GM19043 (cell line): ENCODE data around the gene IL22RA2.

Experiments
- ATAC-seq: cut with Tn5 transposase; IDR thresholded peaks from one replicate; pipeline ENCODE4 v1.9.1; 2021; ENCODE audit warnings: low read depth; ENCODE audit not compliant: unreplicated experiment

Gene IL22RA2

DNA sequence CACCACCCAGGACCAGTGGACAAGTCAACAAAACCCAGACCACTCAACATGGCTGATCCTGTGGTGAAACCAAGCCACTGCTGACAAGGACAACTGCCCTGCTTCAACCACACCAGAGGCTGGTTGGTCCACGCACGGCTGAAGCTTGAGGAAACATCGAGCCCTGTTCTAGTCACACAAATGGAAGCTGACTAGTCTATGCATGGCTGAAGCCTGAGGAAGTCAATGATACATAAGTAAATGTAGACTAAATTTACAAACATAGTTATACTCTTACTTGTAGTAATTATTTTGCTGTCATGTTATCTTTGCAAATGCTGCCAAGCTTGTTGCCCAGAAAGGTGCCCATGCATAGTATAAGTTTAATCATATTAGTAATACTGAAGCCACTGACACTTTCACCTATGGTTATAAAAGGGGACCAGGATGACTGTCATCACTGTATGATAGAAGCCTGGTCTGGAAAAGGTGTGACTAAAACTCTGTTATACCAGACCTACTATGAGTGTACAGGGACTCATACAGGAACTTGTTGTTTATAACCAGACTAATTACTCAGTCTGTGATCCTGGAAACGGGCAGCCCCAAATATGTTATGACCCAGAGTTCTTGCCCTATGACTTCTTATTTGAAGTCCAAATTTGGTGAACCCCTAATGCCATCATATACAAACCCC, 5.6 kb downstream of the IL22RA2 start:
- no peak for ATAC-seq

DNA sequence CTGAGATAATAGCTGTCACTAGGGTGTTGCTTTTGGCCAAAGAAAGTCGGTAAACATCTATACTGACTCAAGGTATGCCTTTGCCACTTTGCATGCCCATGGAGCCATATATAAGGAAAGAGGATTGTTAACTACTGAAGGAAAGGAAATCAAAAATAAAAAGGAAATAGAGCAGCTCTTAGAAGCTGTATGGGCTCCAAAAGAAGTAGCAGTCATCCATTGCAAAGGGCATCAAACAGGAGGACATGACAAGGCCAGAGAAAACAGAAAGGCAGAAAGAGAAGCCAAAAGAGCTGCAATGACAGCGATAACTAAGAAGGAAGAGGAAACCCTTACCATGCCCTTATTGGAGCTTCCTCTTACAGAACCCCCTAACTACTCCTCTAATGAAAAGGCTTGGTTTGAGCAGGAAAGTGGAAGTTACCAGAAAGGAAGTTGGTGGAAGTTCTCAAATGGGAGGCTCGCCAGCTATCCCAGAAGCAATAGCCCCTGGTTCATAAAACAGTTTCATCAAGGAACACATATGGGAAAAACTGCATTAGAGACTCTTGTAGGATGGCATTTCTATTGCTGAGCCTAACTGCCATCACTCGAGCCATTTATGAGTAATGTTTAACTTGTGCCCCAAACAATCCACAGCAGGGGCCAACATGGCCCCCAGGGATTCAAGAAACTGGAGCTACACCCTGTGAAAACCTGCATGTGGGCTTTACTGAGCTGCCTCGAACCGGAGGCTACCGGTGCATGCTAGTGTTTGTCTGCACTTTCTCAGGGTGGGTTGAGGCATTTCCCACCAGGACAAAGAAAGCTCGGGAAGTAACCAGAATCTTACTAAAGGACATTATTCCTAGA, 7.0 kb downstream of the IL22RA2 start:
- ATAC-seq: no peak

DNA sequence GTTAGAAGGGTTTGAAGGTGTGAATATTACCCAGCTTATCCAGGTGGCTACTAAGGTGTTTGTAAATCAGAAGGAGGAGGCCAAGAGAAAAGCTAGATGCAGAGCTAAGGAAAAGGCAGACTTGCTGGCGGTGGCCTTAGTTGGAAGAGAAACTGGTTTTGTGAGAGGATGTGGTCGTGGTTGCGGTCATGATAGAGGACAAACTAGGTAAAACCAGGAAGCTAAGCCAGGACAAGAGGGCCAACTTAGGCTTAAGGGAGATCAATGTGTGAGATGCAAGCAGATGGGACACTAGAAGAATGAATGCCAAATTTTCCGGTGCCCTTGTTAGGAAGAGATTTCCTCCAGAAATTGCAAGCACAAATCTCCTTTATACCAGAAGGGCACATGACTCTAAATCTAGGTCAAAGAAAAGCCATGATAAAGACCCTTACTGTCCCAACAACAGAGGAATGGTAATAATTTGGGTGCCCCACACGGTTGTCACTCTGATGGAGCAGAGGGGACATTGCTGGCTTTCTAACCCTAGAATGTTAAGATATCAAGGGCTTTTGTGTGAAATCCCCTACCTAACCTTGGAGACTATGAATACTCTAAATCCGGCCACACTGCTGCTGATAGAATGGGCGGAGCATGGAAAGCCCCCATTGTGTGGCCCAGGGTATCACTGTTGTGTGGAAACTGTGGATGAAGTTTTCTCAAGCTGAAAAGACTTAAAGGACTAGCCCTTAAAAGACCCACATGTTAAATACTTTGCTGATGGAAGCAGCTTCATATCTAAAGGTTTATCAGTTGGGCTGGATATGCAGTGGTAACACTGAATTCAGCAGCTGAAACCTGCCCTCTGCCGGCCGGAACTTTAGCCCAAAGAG, 7.8 kb downstream of the IL22RA2 start:
- peak; percentile 53 for ATAC-seq

DNA sequence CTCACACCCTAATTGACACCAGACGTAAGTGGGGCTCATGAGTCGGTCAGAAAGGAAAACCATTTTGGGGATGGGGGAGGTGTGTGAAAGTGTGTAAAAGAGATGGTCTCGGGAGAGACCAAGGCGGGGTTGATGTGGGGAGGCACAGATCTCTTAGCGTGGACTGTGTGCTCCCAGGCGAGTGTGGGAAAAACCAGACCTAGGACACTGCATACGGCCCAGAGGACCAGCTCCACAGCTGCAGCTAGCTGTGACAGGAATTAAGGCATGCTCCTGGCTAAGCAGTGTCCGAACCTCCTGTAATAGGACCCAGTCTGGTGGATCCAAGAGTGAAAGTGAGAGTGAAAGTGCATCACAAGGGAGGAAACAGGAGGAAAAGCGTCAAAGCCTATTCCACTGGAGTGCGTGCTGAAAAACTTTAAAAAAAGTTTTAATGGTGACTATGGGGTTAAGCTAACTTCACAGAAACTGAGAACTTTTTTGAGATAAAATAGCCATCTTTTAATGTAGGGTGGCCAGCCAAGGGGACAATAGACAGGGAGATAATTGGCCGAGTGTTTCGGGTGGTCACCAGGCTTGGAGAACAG, 9.6 kb downstream of the IL22RA2 start:
- ATAC-seq: no peak

DNA sequence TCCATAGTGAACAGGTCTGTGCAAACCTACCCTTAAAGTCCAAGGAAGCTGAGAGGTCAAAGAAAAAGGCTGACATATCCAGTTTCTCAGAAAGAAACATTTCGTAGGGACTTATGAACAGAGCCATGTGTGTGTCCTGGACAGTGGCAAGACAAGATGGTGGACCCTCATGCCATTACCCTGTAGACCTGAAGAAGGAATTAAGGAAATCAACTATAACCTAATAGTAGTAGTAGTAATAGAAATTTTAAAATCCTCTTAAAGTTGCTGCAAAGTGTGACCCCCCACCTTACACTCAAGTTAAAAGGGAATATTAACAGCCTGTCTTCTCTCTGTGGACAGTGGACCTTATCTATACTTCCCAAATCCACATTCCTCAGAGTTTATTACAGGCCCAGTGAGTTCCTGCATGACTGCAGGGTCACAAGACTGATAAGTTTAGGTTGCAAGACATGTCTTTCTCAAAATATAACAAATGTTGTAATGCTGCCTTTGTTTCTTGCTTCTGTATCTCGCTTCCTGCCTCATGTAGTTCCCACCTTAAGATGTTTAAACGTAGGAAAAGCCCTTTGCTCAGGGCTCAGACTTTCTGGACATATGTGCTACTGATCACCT, 10.6 kb downstream of the IL22RA2 start:
- no peak for ATAC-seq

DNA sequence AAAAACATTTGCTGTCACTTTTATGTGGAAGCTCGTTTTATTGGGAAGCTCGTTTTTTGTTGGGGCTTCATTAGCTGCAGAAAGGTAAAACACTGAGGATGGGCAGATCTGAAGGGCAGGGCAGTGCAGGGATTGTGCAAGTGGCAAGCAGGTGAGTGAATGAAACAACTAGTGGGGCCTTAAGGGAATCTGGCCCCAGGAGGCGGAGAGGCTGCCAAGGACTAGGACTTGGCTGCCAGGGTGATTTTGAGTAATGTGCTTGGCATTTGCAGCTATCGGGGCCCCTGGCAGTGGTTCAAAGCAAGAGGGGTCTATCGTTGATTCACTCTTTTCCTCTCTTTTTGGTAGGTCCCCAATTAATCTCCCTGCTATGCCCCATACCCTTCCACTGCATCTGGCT, 11.5 kb downstream of the IL22RA2 start:
- no peak for ATAC-seq

DNA sequence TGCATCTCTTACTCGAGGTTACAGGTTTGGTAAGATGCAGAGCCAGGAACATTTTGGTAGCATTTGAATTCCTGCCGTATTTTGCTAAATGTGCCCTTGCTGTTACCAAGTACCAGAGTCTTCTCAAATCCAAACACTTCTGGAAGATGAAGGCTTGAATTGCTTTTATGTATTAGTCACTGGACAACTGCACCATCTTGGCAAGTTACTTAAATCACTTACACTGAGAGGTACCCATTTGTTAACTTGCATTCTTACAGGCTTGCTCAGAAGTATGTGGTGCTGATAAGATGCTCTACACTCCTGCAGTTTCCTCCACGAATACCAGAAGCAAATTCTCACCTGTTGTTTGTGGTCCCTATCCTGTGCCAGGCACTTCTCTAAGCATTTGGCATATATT, 12.7 kb downstream of the IL22RA2 start:
- no peak for ATAC-seq

DNA sequence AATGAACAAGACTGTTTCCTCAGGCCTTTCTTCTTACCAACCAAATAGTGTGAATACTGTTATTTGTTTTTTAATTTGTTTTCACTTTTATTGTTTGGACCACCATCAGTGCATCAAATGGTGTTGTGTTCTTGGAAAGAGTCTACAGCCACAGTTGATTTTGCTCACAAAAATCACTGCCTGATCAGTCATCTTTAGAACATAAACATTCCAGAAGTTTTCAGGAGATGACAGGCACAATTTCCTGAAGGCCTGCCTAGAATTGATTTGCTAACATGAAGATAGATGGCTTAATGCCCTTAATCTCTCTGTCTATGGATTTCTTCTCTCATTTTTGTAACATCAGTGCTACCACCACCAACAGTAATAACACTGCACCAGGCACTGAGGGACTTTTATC, 13.5 kb downstream of the IL22RA2 start:
- ATAC-seq: no peak

DNA sequence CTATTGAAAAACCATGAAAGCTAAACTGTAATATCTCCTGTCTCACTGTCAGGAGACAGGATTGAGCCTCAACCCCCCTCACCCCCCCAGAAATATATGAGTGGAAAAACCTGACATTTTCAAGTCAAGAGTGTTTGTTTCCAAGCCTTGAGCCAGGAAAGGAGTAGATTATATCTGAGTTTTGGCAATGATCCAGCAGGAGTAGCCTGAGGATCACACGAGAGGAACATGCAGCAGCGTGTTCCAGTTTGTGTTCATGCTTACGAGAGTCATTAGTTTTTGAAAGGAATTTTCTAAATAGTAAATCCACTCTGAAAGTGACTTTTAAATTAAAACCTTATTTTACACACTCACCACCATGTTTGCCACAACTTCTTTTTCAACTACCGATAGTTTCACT, 15.8 kb downstream of the IL22RA2 start:
- ATAC-seq: no peak

DNA sequence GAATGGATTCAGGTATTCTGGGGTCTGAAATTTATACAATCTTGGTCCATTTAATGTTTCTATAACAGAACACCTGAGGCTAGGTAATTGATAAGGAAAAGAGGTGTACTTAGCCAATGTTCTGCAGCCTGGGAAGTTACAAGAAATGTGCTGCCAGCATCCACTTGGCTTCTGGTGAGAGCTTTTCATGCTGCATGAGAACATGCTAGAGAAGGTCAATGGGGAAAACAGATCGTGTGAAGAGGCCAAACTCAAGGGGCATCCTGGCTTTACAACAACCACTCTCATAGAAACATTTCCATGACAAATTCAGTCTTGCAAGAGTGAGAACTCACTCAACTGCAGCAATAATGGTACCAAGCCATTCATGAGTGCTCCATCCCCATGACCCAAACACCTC, 16.8 kb downstream of the IL22RA2 start:
- no peak for ATAC-seq

DNA sequence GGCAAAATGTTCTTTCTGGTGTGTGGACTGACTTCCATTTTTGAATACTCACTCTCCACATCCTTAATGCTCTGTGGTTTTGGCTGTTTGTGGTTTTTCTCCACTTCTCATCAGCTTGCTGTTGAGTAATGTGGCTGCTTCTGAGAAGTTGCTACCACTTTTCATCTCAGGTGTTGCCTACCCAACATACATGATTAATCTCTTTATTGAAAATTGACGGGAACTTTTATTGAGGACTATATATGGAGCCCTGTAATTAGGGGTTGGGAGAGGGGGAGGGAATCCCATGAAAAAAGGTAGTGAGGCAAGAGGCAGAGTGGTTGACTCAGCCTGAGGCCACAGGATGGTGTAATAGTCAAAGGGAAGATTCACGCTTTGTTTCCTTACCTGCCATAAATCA, 17.6 kb downstream of the IL22RA2 start:
- ATAC-seq: peak; percentile 53

DNA sequence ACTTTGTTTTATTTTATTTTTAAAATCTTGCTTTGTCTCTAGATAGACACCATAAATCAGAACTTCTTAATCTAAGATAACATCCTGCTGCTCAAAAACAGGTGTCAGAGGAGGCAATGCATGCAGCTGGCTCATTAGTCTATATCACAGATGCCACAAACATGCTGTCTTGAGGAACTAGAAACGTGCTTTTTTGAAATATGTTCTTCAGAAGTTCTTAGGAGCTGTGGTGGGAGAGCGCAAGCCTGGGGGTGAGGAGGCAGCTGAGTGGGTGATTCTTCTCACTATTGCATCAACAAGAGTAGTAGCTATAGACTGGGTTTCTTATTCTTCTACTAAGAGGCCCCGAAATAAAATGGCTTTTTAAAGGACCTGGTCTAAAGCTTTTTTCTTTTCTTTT, 23.4 kb downstream of the IL22RA2 start:
- ATAC-seq: no peak

DNA sequence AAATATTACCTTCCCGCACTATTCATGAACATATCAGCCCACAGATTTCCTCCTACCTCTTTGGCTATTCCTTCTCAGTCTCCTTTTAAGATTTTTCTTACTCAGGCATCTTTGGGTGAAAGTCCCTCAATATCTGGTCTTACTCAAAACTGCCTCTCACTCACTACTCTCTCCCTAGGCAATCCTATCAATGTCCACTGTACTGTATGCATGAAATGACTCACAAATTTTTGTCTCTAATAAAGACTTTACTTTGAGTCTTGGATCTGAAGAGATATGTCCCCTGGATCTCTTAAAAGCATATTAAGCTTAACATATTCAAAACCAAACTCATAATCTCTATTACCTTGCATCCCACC, 24.4 kb downstream of the IL22RA2 start:
- ATAC-seq: no peak

DNA sequence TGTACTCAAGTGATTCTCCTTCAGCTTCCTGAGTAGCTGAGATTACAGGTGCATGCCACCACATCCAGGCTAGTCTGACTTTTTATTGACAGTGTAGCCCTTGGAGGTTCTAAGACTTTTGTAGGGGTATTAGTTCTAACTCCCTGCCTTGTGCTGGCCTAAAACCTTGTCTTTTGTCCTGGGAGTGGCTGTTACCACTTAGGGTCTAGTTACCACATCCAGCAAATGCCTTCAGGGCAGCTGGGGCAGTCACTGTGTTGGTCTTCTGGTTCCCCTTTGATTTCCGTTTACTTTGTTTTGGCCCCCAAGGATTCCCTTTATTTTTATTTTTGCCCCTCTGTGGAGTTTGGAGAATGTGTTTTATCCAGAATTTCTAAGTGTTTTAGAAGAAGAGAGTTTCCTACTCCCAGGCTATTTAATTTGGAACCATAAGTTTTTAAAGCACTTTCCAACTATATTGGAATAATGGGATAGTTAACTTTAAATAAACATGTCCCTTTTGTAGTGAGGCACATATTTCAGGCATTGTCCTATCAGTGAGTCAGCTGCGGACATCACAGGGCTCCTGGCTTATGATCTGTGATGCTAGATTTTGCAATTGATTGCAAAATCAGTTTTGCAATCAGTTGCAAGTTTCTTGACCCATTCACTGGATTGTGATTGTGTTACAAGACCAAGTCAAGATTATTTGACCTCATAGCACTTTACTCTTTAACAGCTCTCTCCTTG, 25.0 kb downstream of the IL22RA2 start:
- no peak for ATAC-seq

DNA sequence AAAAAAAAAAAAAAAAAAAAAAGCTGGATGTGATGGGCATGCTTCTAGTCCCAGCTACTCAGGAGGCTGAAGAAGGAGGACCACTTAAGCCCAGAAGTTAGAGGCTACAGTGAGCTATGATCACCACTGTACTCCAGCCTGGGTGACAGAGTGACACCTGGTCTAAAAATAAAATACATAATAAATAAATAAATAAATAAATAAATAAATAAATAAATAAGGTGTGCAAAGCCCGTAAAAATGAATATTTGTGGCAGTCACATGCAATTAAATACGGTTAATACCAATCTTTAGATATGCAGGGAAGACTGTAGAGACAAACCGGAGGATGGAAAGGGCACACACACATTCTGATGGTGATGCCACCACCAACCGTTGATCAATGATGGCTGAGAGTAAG, 26.2 kb downstream of the IL22RA2 start:
- no peak for ATAC-seq

DNA sequence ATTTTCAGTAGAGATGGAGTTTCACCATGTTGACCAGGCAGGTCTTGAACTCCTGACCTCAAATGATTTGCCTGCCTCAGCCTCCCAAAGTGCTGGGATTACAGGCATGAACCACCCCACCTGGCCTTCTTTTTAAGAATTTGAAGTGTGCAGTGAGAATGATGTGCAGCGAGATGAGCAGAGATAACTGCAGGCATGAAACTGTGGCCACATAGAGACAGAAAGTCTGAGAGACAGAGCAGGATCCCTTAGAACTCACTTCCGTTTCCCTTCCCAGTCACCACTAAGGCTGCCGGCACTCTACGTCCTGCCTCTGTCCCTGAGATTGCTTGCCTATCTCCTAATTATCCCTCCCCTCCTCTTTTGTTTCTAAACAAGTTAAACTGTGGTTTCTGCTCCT, 27.2 kb downstream of the IL22RA2 start:
- ATAC-seq: no peak

DNA sequence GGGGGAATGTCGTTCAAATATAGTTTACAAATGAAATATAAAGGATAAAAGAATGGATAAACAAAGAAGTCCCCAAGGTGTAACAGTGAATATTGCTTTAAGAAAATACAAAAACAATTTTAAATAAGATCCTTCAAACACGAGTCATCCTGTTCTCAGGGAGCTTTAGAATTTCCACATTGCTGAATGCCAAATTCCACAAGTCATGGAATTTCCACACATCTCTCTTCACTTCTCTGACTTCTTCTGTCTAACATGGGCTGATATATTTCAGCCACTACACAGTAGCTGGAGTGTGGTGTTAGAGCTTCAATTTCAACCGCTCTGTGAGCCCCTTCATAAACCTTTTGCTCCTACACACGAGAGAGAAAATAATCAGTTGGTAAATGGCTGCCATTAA, 28.0 kb downstream of the IL22RA2 start:
- ATAC-seq: no peak

DNA sequence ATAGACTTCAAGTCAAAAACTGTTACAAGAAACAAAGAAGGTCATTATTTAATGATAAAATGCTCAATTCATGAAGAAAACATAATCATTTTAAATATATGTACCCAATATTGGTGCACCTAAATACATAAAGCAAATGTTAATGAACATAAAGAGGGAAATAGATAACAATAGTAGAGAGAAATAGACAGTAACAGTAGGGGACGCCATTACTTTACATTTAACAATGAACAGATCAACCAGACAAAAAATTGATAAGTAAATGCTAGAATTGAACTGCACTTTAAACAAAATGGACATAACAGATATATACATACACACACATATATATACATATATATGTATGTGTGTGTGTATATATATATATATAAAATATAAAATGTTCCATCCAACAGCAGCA, 37.4 kb downstream of the IL22RA2 start:
- no peak for ATAC-seq

DNA sequence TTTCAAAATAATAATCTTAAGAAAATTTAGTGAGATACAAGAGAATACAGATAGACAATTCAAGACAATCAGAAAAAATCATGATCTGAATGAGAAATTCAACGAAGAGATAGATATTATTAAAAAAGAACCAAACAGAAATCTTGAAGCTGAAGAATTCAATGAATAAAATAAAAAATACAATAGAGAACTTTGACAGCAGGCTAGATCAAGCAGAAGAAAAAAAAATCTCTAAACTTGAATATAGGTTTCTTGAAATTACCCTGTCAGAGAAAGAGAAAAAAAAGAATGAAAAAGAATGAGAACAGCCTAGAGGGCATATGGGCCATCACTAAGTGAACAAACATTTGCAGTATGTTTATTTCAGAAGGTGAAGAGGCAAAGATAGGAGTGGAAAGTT, 39.0 kb downstream of the IL22RA2 start:
- ATAC-seq: no peak

DNA sequence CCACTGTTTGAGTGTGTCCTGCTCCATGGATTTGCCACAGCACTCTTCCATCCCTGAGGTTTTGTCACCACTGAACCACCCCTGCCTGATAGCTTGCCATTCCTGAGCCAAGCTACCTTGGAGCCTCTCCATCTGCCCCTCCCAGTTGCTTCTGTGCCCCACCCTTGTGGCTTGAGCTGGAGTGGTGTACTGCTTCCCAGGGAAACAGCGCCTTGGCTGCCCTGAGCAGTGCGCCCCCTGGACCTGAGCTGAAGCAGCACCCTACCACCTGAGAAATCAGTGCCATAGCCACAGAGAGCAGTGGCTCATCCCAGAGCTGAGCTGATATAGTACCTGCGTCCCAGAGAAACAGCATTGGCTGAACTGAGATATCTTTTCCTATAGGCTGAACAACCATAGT, 40.3 kb downstream of the IL22RA2 start:
- ATAC-seq: no peak
